ENCODE results near the gene PTPN13. TPM values are rescaled to one million over a fixed set of nuclear protein-coding genes. Genes with fewer than 3 reads are reported as not detected.

PTPN13 gene
- total RNA-seq, 1 donor from 2014 or later = 244 TPM

GRCh38 chr4:86586626-86587380 is 7.3 kb upstream of the PTPN13 start:
- Histone ChIP-seq H3K27me3 (no peaks in the 10 kb centered on the region), H4K20me1 (ENCODE audit: low read depth) (no peaks in the 10 kb centered on the region), H3K79me2 (ENCODE audit: low read depth) (peaks cover 29% of the 10 kb centered on the region), H3F3A (ENCODE audit: low read depth) (peaks cover 12% of the 10 kb centered on the region), H3K36me3 (peaks cover 6% of the 10 kb centered on the region), H3K4me3 (no peak overlapping the region), H3K27ac (no peak overlapping the region), H3K9me3 (ENCODE audit: low read depth) (no peaks in the 10 kb centered on the region), H2AFZ (replicated peaks) (no peak overlapping the region), H3K4me2 (no peak overlapping the region), H3K9ac (no peak overlapping the region), H3K4me1 (peaks cover 26% of the 10 kb centered on the region)
- H3K9me3 Mint-ChIP-seq = peaks cover 2% of the 10 kb centered on the region
- peaks cover 10% of the 10 kb centered on the region for H3K4me1 Mint-ChIP-seq
- H3K27ac Mint-ChIP-seq = no peak overlapping the region
- no peaks in the 10 kb centered on the region for H3K27me3 Mint-ChIP-seq (ENCODE audit: insufficient read depth, low read depth)
- H3K4me3 Mint-ChIP-seq = no peak overlapping the region
- peaks cover 22% of the 10 kb centered on the region for H3K36me3 Mint-ChIP-seq
- DNase-seq (ENCODE audit: low spot score) = no peak
- TF ChIP-seq CTCF (IDR thresholded peaks at IDR 0.05) (no peak), EZH2phosphoT487 (IDR thresholded peaks at IDR 0.05) (no peak), EZH2 (IDR thresholded peaks at IDR 0.05) (no peak)

GRCh38 chr4:86587381-86588140 is 6.6 kb upstream of the PTPN13 start:
- Histone ChIP-seq H3F3A (ENCODE audit: low read depth) (peaks cover 19% of the 10 kb centered on the region), H3K4me1 (peaks cover 30% of the 10 kb centered on the region), H3K27ac (no peak overlapping the region), H3K4me2 (no peak overlapping the region), H3K27me3 (no peaks in the 10 kb centered on the region), H2AFZ (replicated peaks) (no peak overlapping the region), H3K4me3 (no peak overlapping the region), H3K9me3 (ENCODE audit: low read depth) (no peaks in the 10 kb centered on the region), H3K36me3 (no peaks in the 10 kb centered on the region), H3K9ac (no peak overlapping the region), H3K79me2 (ENCODE audit: low read depth) (peaks cover 31% of the 10 kb centered on the region), H4K20me1 (ENCODE audit: low read depth) (no peaks in the 10 kb centered on the region)
- H3K9me3 Mint-ChIP-seq = peaks cover 2% of the 10 kb centered on the region
- no peak for TF ChIP-seq EZH2phosphoT487 (IDR thresholded peaks at IDR 0.05)
- no peak for TF ChIP-seq CTCF (IDR thresholded peaks at IDR 0.05)
- TF ChIP-seq EZH2 (IDR thresholded peaks at IDR 0.05) = no peak
- no peak overlapping the region for H3K27ac Mint-ChIP-seq
- peaks cover 16% of the 10 kb centered on the region for H3K4me1 Mint-ChIP-seq
- DNase-seq (ENCODE audit: low spot score) = no peak
- H3K36me3 Mint-ChIP-seq = peaks cover 22% of the 10 kb centered on the region
- H3K27me3 Mint-ChIP-seq (ENCODE audit: insufficient read depth, low read depth) = no peaks in the 10 kb centered on the region
- no peak overlapping the region for H3K4me3 Mint-ChIP-seq

- TF ChIP-seq CTCF (IDR thresholded peaks at IDR 0.05) = no peak
- peaks cover 4% of the 10 kb centered on the region for H3K27me3 Mint-ChIP-seq (ENCODE audit: insufficient read depth, low read depth)
- H4K20me1 ChIP-seq (ENCODE audit: low read depth) = peaks cover 30% of the 10 kb centered on the region
- H3K79me2 ChIP-seq (ENCODE audit: low read depth) = peaks cover 79% of the 10 kb centered on the region
- H3K36me3 ChIP-seq = no peaks in the 10 kb centered on the region
- peak overlapping the region; percentile 98 for H3K27ac Mint-ChIP-seq
- H3K36me3 Mint-ChIP-seq = peaks cover 8% of the 10 kb centered on the region
- DNase-seq (ENCODE audit: low spot score) = peak; percentile 36
- peak overlapping the region; percentile 85 for H3K27ac ChIP-seq
- peaks cover 19% of the 10 kb centered on the region for H3K4me1 ChIP-seq
- peaks cover 2% of the 10 kb centered on the region for H3K9me3 Mint-ChIP-seq
- peaks cover 35% of the 10 kb centered on the region for H3F3A ChIP-seq (ENCODE audit: low read depth)
- peak overlapping the region; percentile 52 for H3K9ac ChIP-seq
- no peaks in the 10 kb centered on the region for H3K27me3 ChIP-seq
- H3K4me3 ChIP-seq = peak overlapping the region; percentile 91
- peak overlapping the region; percentile 100 for H3K4me3 Mint-ChIP-seq
- peaks cover 28% of the 10 kb centered on the region for H3K4me1 Mint-ChIP-seq
- peak overlapping the region; percentile 87 for H2AFZ ChIP-seq (replicated peaks)
- H3K4me2 ChIP-seq = peak overlapping the region; percentile 95
- no peaks in the 10 kb centered on the region for H3K9me3 ChIP-seq (ENCODE audit: low read depth)
Measured at GRCh38 chr4:86592553-86593249, 1.4 kb upstream of the PTPN13 start.
